GM18519 (cell line): Measurements from ENCODE around the gene GRIP2.

Experiments
- ATAC-seq: cut with Tn5 transposase; IDR thresholded peaks from one replicate; pipeline ENCODE4 v1.9.1; 2021; ENCODE audit warnings: mild to moderate bottlenecking, moderate library complexity; ENCODE audit not compliant: unreplicated experiment, low FRiP score

Gene GRIP2

DNA sequence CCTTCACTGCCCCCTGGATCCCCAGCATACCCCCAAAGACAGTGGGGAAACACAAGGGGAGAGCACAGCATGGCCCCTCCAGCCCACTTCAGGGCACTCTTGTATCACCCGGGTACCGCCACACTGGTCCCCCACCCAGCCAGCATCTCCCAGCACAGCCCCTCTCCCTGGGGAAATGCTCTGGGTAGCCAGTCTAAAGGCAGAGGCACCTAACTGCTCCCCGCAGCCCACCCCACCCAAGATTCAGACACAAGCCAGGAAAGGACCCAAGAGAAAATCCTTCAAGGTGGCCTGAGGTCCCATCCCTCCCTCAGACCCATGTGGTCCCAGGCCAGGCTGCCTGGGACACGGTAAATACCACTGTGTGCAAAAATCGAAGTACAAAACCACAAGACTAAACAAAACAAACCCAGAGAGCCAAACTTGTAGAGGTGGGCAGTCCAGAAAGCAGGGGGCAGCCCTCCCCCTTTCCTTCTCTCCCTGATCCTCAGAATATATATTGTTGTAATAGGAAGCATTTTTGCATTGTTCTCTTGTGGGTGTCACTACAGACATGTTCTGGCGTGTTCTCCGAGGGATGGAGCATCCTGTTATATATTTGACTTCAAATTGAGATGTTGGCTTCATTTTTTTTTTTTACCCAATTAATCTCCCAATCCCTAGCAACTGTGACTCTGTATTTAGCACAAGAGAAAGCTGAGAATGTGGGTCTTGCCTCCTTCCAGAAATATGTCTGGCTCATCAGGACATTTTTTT lies 51.7 kb downstream of the GRIP2 start:
- no peak for ATAC-seq

DNA sequence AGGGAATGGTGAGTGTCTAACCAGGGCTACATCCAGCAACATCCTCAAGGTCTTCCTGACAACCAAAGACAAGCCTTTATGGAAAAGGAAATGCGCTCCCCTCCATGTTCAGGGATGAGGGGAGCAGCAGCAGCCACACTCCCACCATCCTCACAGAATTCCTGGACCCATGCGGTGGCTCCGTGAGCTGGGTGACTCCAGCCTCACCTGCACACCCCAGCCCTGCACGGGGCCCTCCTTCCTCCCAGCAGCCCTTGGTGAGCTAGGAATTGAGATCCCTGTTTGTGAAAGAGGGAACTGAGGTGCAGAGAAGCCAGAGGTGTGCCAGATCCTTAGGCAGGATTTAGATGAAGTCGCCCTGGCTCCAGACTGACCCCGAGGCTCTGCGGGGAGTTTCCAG lies 52.3 kb downstream of the GRIP2 start:
- no peak for ATAC-seq

- no peak for ATAC-seq
Observed at GRCh38 chr3:14487086-14487485, 53.1 kb downstream of the GRIP2 start.

DNA sequence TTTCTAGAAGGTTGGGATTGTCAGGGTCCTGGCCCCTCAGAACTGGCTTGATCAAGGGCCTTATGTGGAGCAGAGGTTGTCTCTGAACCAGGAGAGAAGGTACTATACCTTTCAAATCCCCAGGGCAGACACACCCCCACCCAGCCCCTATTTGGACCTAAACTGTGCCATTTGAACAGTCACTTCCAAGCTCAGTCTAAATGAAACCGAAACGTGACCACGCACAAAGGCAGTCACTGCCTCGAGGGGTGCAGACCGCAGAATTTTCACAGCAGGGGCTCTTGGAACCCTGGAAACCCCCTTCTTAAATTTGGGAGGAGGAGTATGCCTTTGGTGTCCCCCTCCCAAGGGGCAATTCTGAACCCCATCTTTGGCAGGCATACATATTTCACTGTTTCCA lies 53.7 kb downstream of the GRIP2 start:
- ATAC-seq = no peak

DNA sequence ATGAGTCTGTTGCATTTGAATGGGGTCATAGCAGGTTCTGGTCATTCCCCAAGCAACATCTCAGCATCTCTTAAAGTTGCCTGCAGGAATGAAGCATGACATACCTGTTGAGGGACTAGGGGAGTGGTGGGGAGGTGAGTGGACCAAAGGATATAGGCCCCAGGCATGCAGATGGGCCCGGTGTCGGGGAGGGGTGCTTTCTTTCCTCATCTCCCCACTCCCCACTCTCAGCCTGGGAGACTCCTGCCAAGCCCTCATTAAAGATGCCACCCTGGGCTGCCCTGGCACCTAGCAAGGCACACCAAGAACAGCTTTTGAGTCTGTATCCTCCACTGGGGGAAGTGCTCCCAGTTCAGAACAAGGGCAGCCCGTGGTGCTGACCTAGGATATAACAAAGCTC lies 54.2 kb downstream of the GRIP2 start:
- ATAC-seq = no peak

- ATAC-seq = no peak
Observed at GRCh38 chr3:14484741-14485140, 55.4 kb downstream of the GRIP2 start.

GRCh38 chr3:14483286-14483685 lies 56.9 kb downstream of the GRIP2 start:
- no peak for ATAC-seq

DNA sequence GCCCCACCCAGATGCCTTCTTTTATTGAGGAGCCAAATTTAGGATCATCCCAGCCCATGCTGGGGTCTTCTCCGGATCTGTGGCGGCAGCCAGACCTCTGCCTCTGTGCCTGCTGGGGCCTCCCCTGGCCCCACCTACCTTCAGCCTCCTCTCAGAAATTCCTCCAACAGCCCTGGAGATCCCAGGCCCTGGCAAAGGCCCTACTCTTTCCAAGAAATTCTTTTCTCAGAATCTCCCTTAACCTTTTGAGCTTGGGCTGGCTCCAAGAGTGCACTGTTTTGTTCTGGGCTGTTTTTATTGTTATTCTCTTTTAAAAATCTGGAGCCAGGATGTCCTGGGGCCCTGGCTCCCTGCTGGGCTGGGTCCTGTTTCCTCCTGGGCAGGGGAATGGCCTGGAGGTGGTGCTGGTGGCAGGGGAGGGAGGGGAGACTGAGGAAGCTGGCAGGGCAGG lies 57.8 kb downstream of the GRIP2 start:
- ATAC-seq = no peak

DNA sequence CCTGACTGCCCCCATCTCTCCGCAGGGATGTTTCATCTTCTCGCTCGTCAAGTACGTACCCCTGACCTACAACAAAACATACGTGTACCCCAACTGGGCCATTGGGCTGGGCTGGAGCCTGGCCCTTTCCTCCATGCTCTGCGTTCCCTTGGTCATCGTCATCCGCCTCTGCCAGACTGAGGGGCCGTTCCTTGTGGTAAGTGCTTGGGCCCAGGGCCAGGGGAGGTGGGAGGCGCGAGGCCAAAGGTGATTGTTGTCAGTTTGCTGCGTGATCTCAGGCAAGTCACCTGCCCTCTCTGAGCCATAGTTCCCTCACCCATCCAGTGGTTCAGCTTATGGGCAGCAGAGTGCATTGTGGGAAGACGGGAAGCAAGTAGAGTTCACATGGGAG lies 58.5 kb downstream of the GRIP2 start:
- ATAC-seq = no peak

DNA sequence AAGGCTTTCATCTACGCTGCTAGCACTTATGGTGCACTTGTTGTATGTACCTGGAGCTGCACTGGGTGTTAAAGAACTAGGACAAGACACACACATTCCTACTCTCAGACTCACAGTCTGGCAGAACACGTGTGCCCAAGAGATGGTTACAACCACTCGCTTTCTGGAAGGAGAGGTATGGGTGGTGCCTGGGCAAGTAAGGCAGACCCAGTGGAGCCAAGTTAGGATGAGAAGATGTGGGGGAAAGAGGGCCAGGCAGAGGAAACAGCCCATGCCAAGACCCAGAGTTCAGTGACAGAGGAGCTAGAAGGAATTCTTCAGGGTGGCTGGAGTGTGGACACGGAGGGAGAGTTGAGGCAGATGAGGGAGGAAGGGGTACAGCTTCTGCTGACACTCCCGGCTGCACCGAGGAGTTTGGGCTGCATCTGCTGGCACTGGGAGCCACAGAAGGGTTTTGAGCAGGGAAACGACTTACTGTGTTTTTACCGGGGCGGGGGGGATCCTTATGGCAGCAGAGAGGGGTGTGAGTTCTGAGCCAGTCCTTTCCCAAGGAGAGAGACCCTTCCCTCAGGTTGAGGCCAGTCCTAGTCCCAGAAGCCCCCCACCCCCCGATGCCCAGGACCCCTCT lies 59.0 kb downstream of the GRIP2 start:
- ATAC-seq = no peak

DNA sequence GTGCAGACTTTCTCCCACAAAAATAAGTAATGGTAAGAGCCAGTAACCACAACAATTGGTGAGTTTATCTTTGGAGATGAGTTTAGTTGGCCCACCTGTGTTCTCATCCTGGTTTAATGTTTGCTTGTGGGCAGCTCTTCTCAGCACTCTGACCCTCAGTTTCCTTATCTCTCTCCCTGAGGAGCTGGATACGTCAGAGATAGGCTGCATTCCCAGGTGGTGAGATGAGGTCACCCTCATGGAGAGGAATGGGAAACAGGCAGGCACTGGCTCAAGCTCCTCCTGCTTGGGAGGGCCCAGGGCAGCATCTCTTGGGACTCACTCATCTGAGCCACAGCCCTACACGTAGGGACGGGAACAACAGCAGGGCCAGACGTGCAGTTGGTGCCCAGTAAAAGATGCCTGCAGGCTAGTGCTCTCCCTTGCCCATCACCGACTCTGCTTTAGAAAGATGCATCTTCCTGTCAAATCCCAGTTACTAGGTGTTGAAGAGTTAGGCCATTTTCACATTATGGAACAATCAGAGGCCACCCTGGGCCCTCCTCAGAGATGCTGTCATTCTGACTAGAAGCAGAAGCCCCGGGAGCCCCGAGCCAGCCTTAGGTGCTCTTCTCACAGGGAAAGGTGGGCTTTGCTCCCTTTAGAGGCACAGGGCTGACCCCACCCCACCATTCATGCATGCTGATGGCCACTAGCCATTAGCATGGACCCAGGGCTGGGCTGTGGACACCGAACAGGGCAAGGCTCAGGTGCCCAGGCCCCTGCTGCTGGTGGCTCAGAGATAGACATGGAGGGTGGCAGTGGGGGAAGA lies 59.7 kb downstream of the GRIP2 start:
- no peak for ATAC-seq

DNA sequence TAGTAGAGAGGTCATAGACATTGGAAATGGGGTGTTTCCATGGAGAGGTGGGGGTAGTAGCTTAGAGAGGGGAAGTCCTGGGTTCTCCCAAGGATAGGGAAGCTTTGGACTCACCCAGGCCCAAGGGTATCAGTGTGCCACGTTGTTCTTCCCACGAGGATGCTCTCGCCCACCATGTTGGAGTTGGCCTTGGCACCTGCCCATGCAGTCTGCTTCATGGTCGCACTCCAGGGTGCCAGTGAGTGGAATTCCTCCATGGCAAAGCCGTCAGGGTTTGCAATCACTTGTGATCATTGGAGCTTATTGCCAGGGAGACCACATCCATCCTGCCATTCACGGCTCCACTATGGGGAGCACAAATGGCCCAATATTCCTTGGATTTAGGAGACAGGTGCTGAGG lies 60.6 kb downstream of the GRIP2 start:
- ATAC-seq = no peak

DNA sequence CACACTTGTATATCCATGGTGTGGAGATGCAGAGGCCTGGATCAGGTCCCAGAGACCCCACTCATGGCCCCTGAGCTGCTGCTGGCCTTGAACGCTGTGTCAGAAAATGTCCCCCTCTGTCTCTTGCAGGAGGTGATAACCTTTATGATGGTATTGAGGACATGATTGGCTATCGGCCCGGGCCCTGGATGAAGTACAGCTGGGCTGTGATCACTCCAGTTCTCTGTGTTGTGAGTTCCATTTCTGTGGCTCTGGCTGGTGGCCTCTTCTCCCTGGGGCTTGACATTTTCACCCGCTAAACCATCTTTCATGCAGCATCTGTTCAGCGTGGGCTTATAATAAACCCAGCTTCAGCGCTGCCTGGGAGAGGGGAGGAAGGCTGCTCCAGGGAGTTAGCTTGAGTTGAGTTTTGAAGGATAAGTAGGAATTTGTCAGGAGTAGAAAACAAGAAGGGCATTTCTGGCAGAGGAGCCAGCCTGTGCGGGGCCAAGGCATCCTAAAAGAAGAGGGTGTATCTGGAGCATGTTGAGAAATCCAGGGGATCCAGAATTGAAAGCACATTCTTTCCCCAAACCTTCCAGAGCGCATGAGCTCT lies 61.1 kb downstream of the GRIP2 start:
- ATAC-seq = no peak

GRCh38 chr3:14477311-14477935 lies 62.7 kb downstream of the GRIP2 start:
- ATAC-seq = no peak

- ATAC-seq = no peak
Observed at GRCh38 chr3:14476583-14477265, 63.4 kb downstream of the GRIP2 start.

GRCh38 chr3:14475621-14476020 lies 64.5 kb downstream of the GRIP2 start:
- no peak for ATAC-seq

- ATAC-seq = no peak
Observed at GRCh38 chr3:14474363-14475081, 65.6 kb downstream of the GRIP2 start.

DNA sequence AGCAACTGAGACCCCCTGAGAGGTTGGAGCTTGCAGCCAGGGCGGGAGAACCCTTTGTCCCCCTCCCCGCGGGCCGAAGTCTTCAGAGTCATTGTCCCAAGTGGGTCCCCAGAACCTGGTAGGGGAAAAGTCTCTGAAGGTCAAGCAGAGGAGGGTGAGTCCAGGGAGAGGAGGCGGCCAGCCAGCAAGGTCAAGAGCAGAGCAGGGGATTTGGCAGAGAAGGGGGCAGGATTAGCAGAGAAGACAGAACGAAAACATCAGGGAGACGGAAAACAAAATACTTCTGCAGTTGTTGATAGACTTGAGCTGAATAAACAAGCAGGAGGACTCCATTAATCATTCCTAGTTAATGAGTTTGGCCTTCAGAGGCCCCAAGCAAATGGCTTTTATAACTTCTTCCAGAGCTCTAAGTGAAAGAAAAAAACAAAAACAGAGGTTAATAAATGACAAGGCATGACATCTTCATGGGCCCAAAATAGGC lies 66.7 kb downstream of the GRIP2 start:
- ATAC-seq = no peak
